Measurements from ENCODE around the gene SNAPC4.

GRCh38 chr9:136374183-136374575 lies 25.8 kb downstream of the SNAPC4 start:
- TF ChIP-seq CTCF (IDR thresholded peaks at IDR 0.05; ENCODE audit: low read depth, low read length) = no peak
- no peak for TF ChIP-seq POLR2A (IDR thresholded peaks at IDR 0.05; ENCODE audit: extremely low read depth, insufficient read length)
- TF ChIP-seq MYC (IDR thresholded peaks at IDR 0.05; ENCODE audit: low read depth, low read length) = no peak
- TF ChIP-seq MAX (IDR thresholded peaks at IDR 0.05; ENCODE audit: low read depth, low read length) = no peak
